ENCODE data around the gene MYH7.

- TF ChIP-seq CTCF (IDR thresholded peaks at IDR 0.05; ENCODE audit: insufficient read depth, low read depth, low read length) (peak; percentile 62), EZH2 (IDR thresholded peaks at IDR 0.05; ENCODE audit: insufficient read depth, low read length) (no peak)
These were observed 55.9 kb downstream of the MYH7 start for GRCh38 chr14:23379366-23380196.

All from astrocyte (in vitro differentiated cells and primary cell).